H9 (cell line): ENCODE measurements around the gene VEGFC. TPM values are rescaled to one million over a fixed set of nuclear protein-coding genes. Genes with fewer than 3 reads are reported as not detected.

Experiments used
- DNase-seq: peaks from one replicate; pipeline ENCODE4 v3.0.0-alpha.2; 2017
- H2AFZ ChIP-seq: one replicate; pipeline ENCODE4 v1.6.1; 2013; ENCODE audit warnings: mild to moderate bottlenecking, low read length, control low read depth, moderate library complexity
- H2AK5ac ChIP-seq: 2 replicates; pipeline ENCODE4 v1.6.1; 2013; ENCODE audit warnings: low read length, control low read depth, mixed read lengths; ENCODE audit not compliant: insufficient read length
- H2BK120ac ChIP-seq: one replicate; pipeline ENCODE4 v1.6.1; 2013; ENCODE audit warnings: low read depth, mild to moderate bottlenecking, low read length, control low read depth, inconsistent platforms; ENCODE audit not compliant: poor library complexity, severe bottlenecking
- H2BK12ac ChIP-seq: 2 replicates; pipeline ENCODE4 v1.6.1; 2013; ENCODE audit warnings: low read length, control low read depth, mixed read lengths, low read depth; ENCODE audit not compliant: insufficient read length
- H2BK15ac ChIP-seq: 2 replicates; pipeline ENCODE4 v1.6.1; 2013; ENCODE audit warnings: low read depth, low read length, control low read depth
- H2BK20ac ChIP-seq: one replicate; pipeline ENCODE4 v1.6.1; 2013; ENCODE audit warnings: low read depth, mild to moderate bottlenecking, low read length, control low read depth, inconsistent platforms; ENCODE audit not compliant: poor library complexity, severe bottlenecking
- H2BK5ac ChIP-seq: 2 replicates; pipeline ENCODE4 v1.6.1; 2013; ENCODE audit warnings: low read length, control low read depth, mixed read lengths; ENCODE audit not compliant: insufficient read length
- H3K14ac ChIP-seq: 2 replicates; pipeline ENCODE4 v1.6.1; 2013; ENCODE audit warnings: low read length, control low read depth; ENCODE audit not compliant: insufficient read depth
- H3K18ac ChIP-seq: 2 replicates; pipeline ENCODE4 v1.6.1; 2013; ENCODE audit warnings: low read depth, mild to moderate bottlenecking, mixed read lengths, low read length, control low read depth; ENCODE audit not compliant: insufficient read length
- H3K23ac ChIP-seq: 2 replicates; pipeline ENCODE4 v1.6.1; 2013; ENCODE audit warnings: low read length, control low read depth, mixed read lengths, low read depth; ENCODE audit not compliant: insufficient read length
- H3K23me2 ChIP-seq: 2 replicates; pipeline ENCODE4 v1.6.1; 2013; ENCODE audit warnings: low read depth, mild to moderate bottlenecking, mixed read lengths, low read length, control low read depth; ENCODE audit not compliant: insufficient read length, poor library complexity, severe bottlenecking
- H3K27ac ChIP-seq: 2 replicates; pipeline ENCODE4 v1.5.1; 2013; ENCODE audit warnings: low read length, control low read depth, mixed read lengths, low read depth; ENCODE audit not compliant: insufficient read length
- H3K27me3 ChIP-seq: 2 replicates; pipeline ENCODE4 v1.6.1; 2013; ENCODE audit warnings: low read length, control low read depth, inconsistent platforms; ENCODE audit not compliant: insufficient read depth
- H3K4ac ChIP-seq: 2 replicates; pipeline ENCODE4 v1.6.1; 2013; ENCODE audit warnings: low read depth, mild to moderate bottlenecking, control low read depth, inconsistent platforms, low read length, moderate library complexity
- H3K4me1 ChIP-seq: 2 replicates; pipeline ENCODE4 v1.6.1; 2013; ENCODE audit warnings: low read length, control low read depth, inconsistent platforms; ENCODE audit not compliant: insufficient read depth
- H3K4me2 ChIP-seq: 2 replicates; pipeline ENCODE4 v1.6.1; 2013; ENCODE audit warnings: low read length, control low read depth, mixed read lengths; ENCODE audit not compliant: insufficient read length, insufficient read depth
- H3K56ac ChIP-seq: 2 replicates; pipeline ENCODE4 v1.6.1; 2013; ENCODE audit warnings: low read depth, mild to moderate bottlenecking, mixed read lengths, low read length, control low read depth; ENCODE audit not compliant: insufficient read length
- H3K79me1 ChIP-seq: 2 replicates; pipeline ENCODE4 v1.6.1; 2013; ENCODE audit warnings: low read depth, mild to moderate bottlenecking, moderate library complexity, low read length, control low read depth, inconsistent platforms; ENCODE audit not compliant: insufficient read depth, poor library complexity, severe bottlenecking
- H3K79me2 ChIP-seq: 2 replicates; pipeline ENCODE4 v1.6.1; 2013; ENCODE audit warnings: low read length, control low read depth, inconsistent platforms; ENCODE audit not compliant: insufficient read depth
- H3K9ac ChIP-seq: 2 replicates; pipeline ENCODE4 v1.6.1; 2013; ENCODE audit warnings: low read length, control low read depth, mixed read lengths; ENCODE audit not compliant: insufficient read length; ENCODE audit errors: extremely low read depth
- H3K9me3 ChIP-seq: one replicate; pipeline ENCODE4 v1.6.1; 2013; ENCODE audit warnings: low read depth, low read length, inconsistent platforms; ENCODE audit not compliant: control insufficient read depth
- H3T11ph ChIP-seq: one replicate; pipeline ENCODE4 v1.6.1; 2013; ENCODE audit warnings: mild to moderate bottlenecking, low read length, control low read depth, inconsistent platforms
- H4K20me1 ChIP-seq: one replicate; pipeline ENCODE4 v1.6.1; 2013; ENCODE audit not compliant: control insufficient read depth, insufficient read length, insufficient read depth
- H4K5ac ChIP-seq: 2 replicates; pipeline ENCODE4 v1.6.1; 2013; ENCODE audit warnings: low read depth, mild to moderate bottlenecking, mixed read lengths, low read length, control low read depth; ENCODE audit not compliant: insufficient read length
- H4K8ac ChIP-seq: replicated peaks from 2 replicates; pipeline ENCODE4 v1.6.1; 2013; ENCODE audit warnings: low read length, control low read depth, mixed read lengths, low read depth; ENCODE audit not compliant: insufficient read length
- H4K91ac ChIP-seq: 2 replicates; pipeline ENCODE4 v1.6.1; 2013; ENCODE audit warnings: low read depth, mild to moderate bottlenecking, moderate library complexity, mixed read lengths, low read length, control low read depth; ENCODE audit not compliant: insufficient read length
- H3K27ac Mint-ChIP-seq, 3 experiments: 2 replicates in 2 of 3; 3 replicates in 1 of 3; pipeline ENCODE4 v1.8.0; 2020 to 2021; ENCODE audit warnings: mixed read lengths in 3 of 3, mild to moderate bottlenecking in 1 of 3, moderate library complexity in 1 of 3
- H3K27me3 Mint-ChIP-seq: 2 replicates; pipeline ENCODE4 v1.8.0; 2021; ENCODE audit warnings: low read depth, mild to moderate bottlenecking, moderate library complexity, mixed read lengths
- H3K36me3 Mint-ChIP-seq, 3 experiments: 2 replicates in 2 of 3; 3 replicates in 1 of 3; pipeline ENCODE4 v1.8.0; 2020 to 2021; ENCODE audit warnings: low read depth in 3 of 3, mixed read lengths in 3 of 3; ENCODE audit not compliant: insufficient read depth in 1 of 3
- H3K4me1 Mint-ChIP-seq, 2 experiments: 2 replicates each; pipeline ENCODE4 v1.8.0; 2020; ENCODE audit warnings: mixed read lengths in 2 of 2
- H3K4me3 Mint-ChIP-seq, 2 experiments: 2 replicates in 1 of 2; 3 replicates in 1 of 2; pipeline ENCODE4 v1.8.0; 2020 to 2021; ENCODE audit warnings: mild to moderate bottlenecking in 2 of 2, mixed read lengths in 2 of 2, moderate library complexity in 1 of 2
- H3K9me3 Mint-ChIP-seq, 2 experiments: 2 replicates in 1 of 2; 3 replicates in 1 of 2; pipeline ENCODE4 v1.8.0; 2020; ENCODE audit warnings: mild to moderate bottlenecking in 2 of 2, mixed read lengths in 2 of 2, moderate library complexity in 1 of 2
- WGBS: extraction: QIAGEN DNeasy Blood & Tissue Kit; methylation state at CpG from one replicate; pipeline ENCODE4 v1.1.7; 2013; ENCODE audit warnings: missing lambda C conversion rate, low lambda C conversion rate, mixed read lengths; ENCODE audit not compliant: insufficient read length; ENCODE audit errors: extremely low coverage; 5-methylcytosine and 5-hydroxymethylcytosine counted together
- total RNA-seq: library from RNA; stranded (reverse); gene quantifications from 2 replicates; pipeline ENCODE4 v1.2.1, GENCODE V29; 2021
- TF ChIP-seq, protein P1 (sequence below): fragments of 200-600 bp; sonication (generic); conservative IDR thresholded peaks from 3 replicates; pipeline ENCODE4 v1.8.0; 2021; ENCODE audit warnings: antibody characterized with exemption, mild to moderate bottlenecking

The VEGFC gene
- total RNA-seq, 1 experiment from 2014 or later = 0.46 TPM

DNA sequence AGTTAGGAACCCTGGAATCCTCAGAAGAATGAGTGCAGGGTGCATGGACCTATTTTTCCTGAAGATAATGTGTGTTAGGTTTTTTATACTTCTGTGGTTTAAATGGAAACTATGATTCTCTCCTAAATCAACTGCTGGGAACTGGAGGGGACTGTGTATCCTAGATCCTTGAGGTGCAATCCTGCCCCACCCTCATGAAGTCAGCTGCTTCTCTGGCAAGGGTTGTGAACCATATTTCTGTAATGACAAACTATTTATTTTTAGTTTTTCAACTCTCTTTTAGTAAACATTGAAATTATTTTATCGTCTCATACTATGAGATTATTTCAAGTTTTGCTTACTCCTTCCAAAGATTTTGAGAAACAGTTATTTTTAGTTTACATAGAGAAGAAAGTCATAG, 25.8 kb upstream of the VEGFC start:
- Histone ChIP-seq H4K8ac (no peak overlapping the region), H2BK12ac (no peak overlapping the region), H3K27me3 (no peaks in the 10 kb centered on the region), H4K91ac (no peak overlapping the region), H3K18ac (no peak overlapping the region), H3K14ac (no peak overlapping the region), H2AFZ (no peak overlapping the region), H3K23me2 (no peaks in the 10 kb centered on the region), H4K20me1 (no peaks in the 10 kb centered on the region), H3K4me1 (no peaks in the 10 kb centered on the region), H3K79me1 (no peaks in the 10 kb centered on the region), H3K56ac (no peak overlapping the region), H3K79me2 (no peaks in the 10 kb centered on the region), H3K27ac (no peak overlapping the region), H2BK120ac (no peak overlapping the region), H2AK5ac (no peak overlapping the region), H2BK15ac (no peak overlapping the region), H3K4ac (no peak overlapping the region), H3K23ac (no peak overlapping the region), H3K9ac (no peak overlapping the region), H2BK5ac (no peak overlapping the region), H3K4me2 (no peak overlapping the region), H4K5ac (no peak overlapping the region), H3K9me3 (no peaks in the 10 kb centered on the region), H2BK20ac (no peak overlapping the region), H3T11ph (no peak overlapping the region)
- Mint-ChIP-seq H3K4me1 (no peaks in the 10 kb centered on the region), H3K4me3 (no peak overlapping the region; a peak in 1 of 5 replicates), H3K9me3 (no peaks in the 10 kb centered on the region), H3K27me3 (no peaks in the 10 kb centered on the region), H3K36me3 (no peaks in the 10 kb centered on the region), H3K27ac (no peak overlapping the region)
- no peak for DNase-seq
- WGBS = no CpG with 5 or more reads among the region's 1 CpG
- TF ChIP-seq, protein P1, sequence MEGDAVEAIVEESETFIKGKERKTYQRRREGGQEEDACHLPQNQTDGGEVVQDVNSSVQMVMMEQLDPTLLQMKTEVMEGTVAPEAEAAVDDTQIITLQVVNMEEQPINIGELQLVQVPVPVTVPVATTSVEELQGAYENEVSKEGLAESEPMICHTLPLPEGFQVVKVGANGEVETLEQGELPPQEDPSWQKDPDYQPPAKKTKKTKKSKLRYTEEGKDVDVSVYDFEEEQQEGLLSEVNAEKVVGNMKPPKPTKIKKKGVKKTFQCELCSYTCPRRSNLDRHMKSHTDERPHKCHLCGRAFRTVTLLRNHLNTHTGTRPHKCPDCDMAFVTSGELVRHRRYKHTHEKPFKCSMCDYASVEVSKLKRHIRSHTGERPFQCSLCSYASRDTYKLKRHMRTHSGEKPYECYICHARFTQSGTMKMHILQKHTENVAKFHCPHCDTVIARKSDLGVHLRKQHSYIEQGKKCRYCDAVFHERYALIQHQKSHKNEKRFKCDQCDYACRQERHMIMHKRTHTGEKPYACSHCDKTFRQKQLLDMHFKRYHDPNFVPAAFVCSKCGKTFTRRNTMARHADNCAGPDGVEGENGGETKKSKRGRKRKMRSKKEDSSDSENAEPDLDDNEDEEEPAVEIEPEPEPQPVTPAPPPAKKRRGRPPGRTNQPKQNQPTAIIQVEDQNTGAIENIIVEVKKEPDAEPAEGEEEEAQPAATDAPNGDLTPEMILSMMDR = no peak
